Right lobe of liver (tissue), 6 donors: ENCODE results near the gene RASGRF2. TPM values are rescaled to one million over a fixed set of nuclear protein-coding genes. Genes with fewer than 3 reads are reported as not detected.

Experiments
- ATAC-seq, 4 donors: fragments of 200-7000 bp; cut with Tn5 transposase; one replicate each; pipeline ENCODE4 v1.9.1; 2020; ENCODE audit warnings: mild to moderate bottlenecking in 4 of 4, moderate library complexity in 4 of 4
- DNase-seq, 3 donors: peaks; one replicate each; pipeline ENCODE4 v3.0.0-alpha.2; 2020
- H3K27ac ChIP-seq, 3 donors: fragments of 200-600 bp; one replicate each; pipeline ENCODE4 v1.8.0; 2022
- H3K27me3 ChIP-seq, 2 donors: fragments of 200-600 bp; one replicate each; pipeline ENCODE4 v1.8.0; 2022
- H3K36me3 ChIP-seq, 4 donors: fragments of 200-600 bp; sonication (generic) in 1 of 4; one replicate each; pipeline versions ENCODE4 v1.5.1 to v1.8.0; 2017 to 2022; ENCODE audit warnings: control low read depth in 1 of 4
- H3K4me1 ChIP-seq, 4 donors: fragments of 200-600 bp; sonication (generic) in 1 of 4; one replicate each; pipeline versions ENCODE4 v1.5.1 to v1.8.0; 2017 to 2022; ENCODE audit warnings: control low read depth in 1 of 4
- H3K4me3 ChIP-seq, 3 donors: fragments of 200-600 bp; one replicate each; pipeline ENCODE4 v1.8.0; 2022
- H3K9me3 ChIP-seq, 4 donors: fragments of 200-600 bp; sonication (generic) in 1 of 4; one replicate each; pipeline versions ENCODE4 v1.5.1 to v1.8.0; 2017 to 2022; ENCODE audit warnings: control low read depth in 1 of 4
- CTCF ChIP-seq, 4 donors: fragments of 200-600 bp in 3 of 4; fragments of 450-650 bp in 1 of 4; IDR thresholded peaks; one replicate each; pipeline versions ENCODE4 v1.5.1 to v1.8.0; 2016 to 2022; ENCODE audit warnings: antibody characterized with exemption in 4 of 4, mild to moderate bottlenecking in 2 of 4
- POLR2A ChIP-seq: fragments of 450-650 bp; IDR thresholded peaks from one replicate; pipeline ENCODE4 v1.6.1; 2017; ENCODE audit warnings: antibody characterized with exemption, mild to moderate bottlenecking
- WGBS: methylation state at CpG from one replicate; pipeline ENCODE4 v1.1.6; 2018; ENCODE audit warnings: low coverage, low lambda C conversion rate; ENCODE audit not compliant: insufficient coverage; ENCODE audit errors: missing lambda C conversion rate; 5-methylcytosine and 5-hydroxymethylcytosine counted together
- intact Hi-C, 2 donors: fragments of 100-400 bp; cut with DNase I; formaldehyde crosslinking; loops; one replicate each; pipeline versions ENCODE4 v1.11.2 to v1.14.1; 2022
- total RNA-seq, 6 experiments: library from RNA; depleted of rRNA in 2 of 6; stranded (reverse); fragments of >200 nt in 2 of 6; fragmentation: NEBNext Ultra II Directional in 3 of 6; extraction: Animal tissue kit (Norgen Biotek cat#: 25700) in 3 of 6; gene quantifications; one replicate each; pipeline versions ENCODE4 v1.1.0 to v1.2.4, GENCODE V29; 2016 to 2023
- donor health status: DM: no; HTN: yes; CAD: no.
- donor health status: DM: no; HTN: no; CAD: no.
- donor health status: DM: no; HTN: no; CAD: no.
- donor health status: DM: no; HTN: yes; CAD: no.
- donor health status: DM: no; HTN: yes; CAD: no.

The RASGRF2 gene
- total RNA-seq, 6 experiments from 2014 or later, result 0.20 to 0.61 (median 0.36) TPM

DNA sequence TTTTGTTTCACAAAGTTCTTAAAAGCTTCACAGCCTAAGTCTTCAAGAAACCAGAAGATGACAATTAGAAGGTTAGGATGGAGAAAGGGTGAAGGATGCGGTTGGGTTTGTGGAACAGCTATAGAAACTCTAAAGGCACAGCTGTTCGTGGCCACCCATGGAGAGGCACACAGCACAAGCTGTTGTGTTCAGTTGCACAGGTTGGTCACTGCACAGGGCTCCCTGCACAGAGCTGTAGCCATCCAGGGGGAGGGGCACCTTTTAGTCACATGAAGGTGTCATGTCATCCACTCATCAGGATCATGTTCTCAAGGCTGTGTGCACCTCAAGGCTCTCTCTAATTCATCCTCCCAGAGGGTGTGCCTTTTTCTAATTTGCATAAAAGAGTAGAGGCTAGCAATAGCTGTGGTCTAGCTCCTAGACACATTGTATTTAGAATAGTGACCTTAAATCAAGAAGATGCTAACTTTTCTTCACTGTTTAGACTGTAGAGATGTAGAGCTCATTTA, 5.0 kb upstream of the RASGRF2 start:
- intact Hi-C loops, result no loop called here
- no peak for TF ChIP-seq CTCF (IDR thresholded peaks at IDR 0.05)

GRCh38 chr5:80956272-80956671, 3.9 kb upstream of the RASGRF2 start:
- 77% methylated on average over 7 of the region's 7 CpGs for WGBS

More for the DNA sequence above, 5.0 kb upstream of the RASGRF2 start:
- no CpG with 5 or more reads among the region's 2 CpGs for WGBS
- DNase-seq (no peak), ATAC-seq (no peak)
- Histone ChIP-seq H3K27me3 (no peaks in the 10 kb centered on the region), H3K27ac (no peak overlapping the region), H3K9me3 (no peaks in the 10 kb centered on the region), H3K36me3 (no peaks in the 10 kb centered on the region), H3K4me1 (no peaks in the 10 kb centered on the region), H3K4me3 (no peak overlapping the region)

DNA sequence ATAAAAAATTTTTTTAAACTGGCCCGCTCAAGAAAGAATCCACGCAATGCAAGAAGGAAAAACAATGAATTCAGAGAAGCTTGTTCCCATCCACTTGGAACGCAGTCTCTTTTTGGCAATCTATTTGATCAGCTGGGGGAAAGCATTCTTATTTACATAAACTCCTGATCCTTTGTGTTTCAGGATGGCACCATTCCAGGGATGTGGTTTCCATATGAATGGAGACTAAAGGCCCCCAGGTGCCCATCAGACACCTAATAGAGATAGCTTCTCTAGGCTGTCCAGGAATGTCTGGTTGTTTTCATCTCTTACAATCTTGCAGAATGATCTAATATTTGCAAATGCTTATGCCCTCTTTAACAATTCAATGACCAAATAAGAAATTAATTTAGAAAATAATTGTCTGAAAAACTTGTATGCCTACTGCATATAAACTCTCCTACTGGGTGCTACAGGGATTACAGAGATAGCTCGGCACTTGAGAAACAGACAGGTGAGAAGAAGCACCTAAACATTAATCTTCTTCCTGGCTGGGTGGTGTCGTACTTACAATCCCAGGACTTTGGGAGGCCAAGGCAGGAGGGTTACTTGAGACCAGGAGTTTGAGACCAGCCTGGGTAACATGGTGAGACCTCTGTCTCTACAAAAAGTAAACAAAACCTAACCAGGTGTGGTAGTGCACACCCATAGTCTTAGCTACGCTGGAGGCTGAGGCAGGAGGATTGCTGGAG, 3.0 kb upstream of the RASGRF2 start:
- no peak overlapping the region for H3K4me3 ChIP-seq
- no peaks in the 10 kb centered on the region for H3K9me3 ChIP-seq
- H3K27ac ChIP-seq, result no peak overlapping the region
- no peaks in the 10 kb centered on the region for H3K36me3 ChIP-seq
- peaks cover 0 to 6% (median 0%) of the 10 kb centered on the region in 4 donors for H3K4me1 ChIP-seq
- no peak for TF ChIP-seq POLR2A
- no peak for TF ChIP-seq CTCF (IDR thresholded peaks at IDR 0.05)
- DNase-seq (no peak), ATAC-seq (no peak)
- WGBS, result 41% methylated on average over 4 of the region's 6 CpGs
- intact Hi-C loops, result no loop called here
- H3K27me3 ChIP-seq, result no peaks in the 10 kb centered on the region

More at GRCh38 chr5:80956272-80956671, 3.9 kb upstream of the RASGRF2 start:
- ATAC-seq (no peak), DNase-seq (no peak)
- no peaks in the 10 kb centered on the region for H3K9me3 ChIP-seq
- intact Hi-C loops, result no loop called here
- peaks cover 0 to 6% (median 0%) of the 10 kb centered on the region in 4 donors for H3K4me1 ChIP-seq
- TF ChIP-seq POLR2A, result no peak
- TF ChIP-seq CTCF (IDR thresholded peaks at IDR 0.05), result no peak
- H3K4me3 ChIP-seq, result no peak overlapping the region
- no peak overlapping the region for H3K27ac ChIP-seq
- no peaks in the 10 kb centered on the region for H3K36me3 ChIP-seq
- H3K27me3 ChIP-seq, result no peaks in the 10 kb centered on the region

- Histone ChIP-seq H3K27me3 (no peaks in the 10 kb centered on the region), H3K36me3 (no peaks in the 10 kb centered on the region), H3K4me1 (peaks cover 0 to 6% (median 0%) of the 10 kb centered on the region in 4 donors), H3K9me3 (no peaks in the 10 kb centered on the region), H3K4me3 (no peak overlapping the region), H3K27ac (no peak overlapping the region)
- no peak for TF ChIP-seq POLR2A
- TF ChIP-seq CTCF (IDR thresholded peaks at IDR 0.05), result no peak
- DNase-seq, result no peak
- ATAC-seq, result no peak
- 76% methylated on average over 4 of the region's 4 CpGs for WGBS
- intact Hi-C loops, result no loop called here
Observed at GRCh38 chr5:80958616-80959015, 1.5 kb upstream of the RASGRF2 start.
